ENCODE results near the gene HINT3.

DNA sequence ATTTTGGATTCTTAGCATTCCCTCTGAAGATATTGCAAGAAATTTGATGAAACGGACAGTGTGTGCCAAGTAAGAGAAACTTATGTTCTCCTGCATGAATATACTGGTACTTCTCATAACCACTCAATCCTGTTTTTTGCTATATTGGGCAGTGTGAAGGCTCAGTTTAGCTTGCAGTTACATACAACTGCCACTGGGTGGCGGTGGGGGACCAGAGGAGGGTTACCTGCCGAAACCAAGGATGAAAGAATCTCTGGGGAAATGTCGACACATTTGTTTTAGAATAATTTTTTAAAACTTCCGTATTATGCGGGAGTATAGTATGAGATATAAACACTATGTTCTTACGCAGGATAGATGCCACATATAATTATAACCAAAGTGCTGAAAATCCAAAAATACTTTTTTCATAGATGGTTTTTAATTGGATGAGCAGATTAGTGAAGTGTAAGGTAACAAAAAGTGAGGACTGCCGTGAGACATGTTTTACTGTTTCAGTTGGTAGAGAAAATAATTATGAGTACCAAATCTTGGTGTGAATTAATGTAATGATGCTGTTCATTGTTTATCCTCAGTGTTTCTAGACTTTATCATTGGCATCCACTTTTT is 39.5 kb downstream of the HINT3 start:
- TF ChIP-seq, protein P1, sequence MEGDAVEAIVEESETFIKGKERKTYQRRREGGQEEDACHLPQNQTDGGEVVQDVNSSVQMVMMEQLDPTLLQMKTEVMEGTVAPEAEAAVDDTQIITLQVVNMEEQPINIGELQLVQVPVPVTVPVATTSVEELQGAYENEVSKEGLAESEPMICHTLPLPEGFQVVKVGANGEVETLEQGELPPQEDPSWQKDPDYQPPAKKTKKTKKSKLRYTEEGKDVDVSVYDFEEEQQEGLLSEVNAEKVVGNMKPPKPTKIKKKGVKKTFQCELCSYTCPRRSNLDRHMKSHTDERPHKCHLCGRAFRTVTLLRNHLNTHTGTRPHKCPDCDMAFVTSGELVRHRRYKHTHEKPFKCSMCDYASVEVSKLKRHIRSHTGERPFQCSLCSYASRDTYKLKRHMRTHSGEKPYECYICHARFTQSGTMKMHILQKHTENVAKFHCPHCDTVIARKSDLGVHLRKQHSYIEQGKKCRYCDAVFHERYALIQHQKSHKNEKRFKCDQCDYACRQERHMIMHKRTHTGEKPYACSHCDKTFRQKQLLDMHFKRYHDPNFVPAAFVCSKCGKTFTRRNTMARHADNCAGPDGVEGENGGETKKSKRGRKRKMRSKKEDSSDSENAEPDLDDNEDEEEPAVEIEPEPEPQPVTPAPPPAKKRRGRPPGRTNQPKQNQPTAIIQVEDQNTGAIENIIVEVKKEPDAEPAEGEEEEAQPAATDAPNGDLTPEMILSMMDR (IDR thresholded peaks at IDR 0.05; ENCODE audit: poor library complexity, severe bottlenecking), result peak; percentile 91
- peak; percentile 90 for TF ChIP-seq RAD21 (conservative IDR thresholded peaks at IDR 0.05)

All from neural cell (in vitro differentiated cells).